Right lobe of liver (tissue), 6 donors: ENCODE measurements around the gene DTL. TPM values are rescaled to one million over a fixed set of nuclear protein-coding genes. Genes with fewer than 3 reads are reported as not detected.
"Not testable (repeated sequence)": the region's sequence is repeated elsewhere in the genome, so short reads cannot be mapped to it uniquely, and the experiment has no call there.

ENCODE experiments used
- ATAC-seq, 4 donors: fragments of 200-7000 bp; cut with Tn5 transposase; one replicate each; pipeline ENCODE4 v1.9.1; 2020; ENCODE audit warnings: mild to moderate bottlenecking in 4 of 4, moderate library complexity in 4 of 4
- DNase-seq, 3 donors: peaks; one replicate each; pipeline ENCODE4 v3.0.0-alpha.2; 2020
- H3K27ac ChIP-seq, 3 donors: fragments of 200-600 bp; one replicate each; pipeline ENCODE4 v1.8.0; 2022
- H3K27me3 ChIP-seq, 2 donors: fragments of 200-600 bp; one replicate each; pipeline ENCODE4 v1.8.0; 2022
- H3K36me3 ChIP-seq, 4 donors: fragments of 200-600 bp; sonication (generic) in 1 of 4; one replicate each; pipeline versions ENCODE4 v1.5.1 to v1.8.0; 2017 to 2022; ENCODE audit warnings: control low read depth in 1 of 4
- H3K4me1 ChIP-seq, 4 donors: fragments of 200-600 bp; sonication (generic) in 1 of 4; one replicate each; pipeline versions ENCODE4 v1.5.1 to v1.8.0; 2017 to 2022; ENCODE audit warnings: control low read depth in 1 of 4
- H3K4me3 ChIP-seq, 3 donors: fragments of 200-600 bp; one replicate each; pipeline ENCODE4 v1.8.0; 2022
- H3K9me3 ChIP-seq, 4 donors: fragments of 200-600 bp; sonication (generic) in 1 of 4; one replicate each; pipeline versions ENCODE4 v1.5.1 to v1.8.0; 2017 to 2022; ENCODE audit warnings: control low read depth in 1 of 4
- CTCF ChIP-seq, 4 donors: fragments of 200-600 bp in 3 of 4; fragments of 450-650 bp in 1 of 4; IDR thresholded peaks; one replicate each; pipeline versions ENCODE4 v1.5.1 to v1.8.0; 2016 to 2022; ENCODE audit warnings: antibody characterized with exemption in 4 of 4, mild to moderate bottlenecking in 2 of 4
- POLR2A ChIP-seq: fragments of 450-650 bp; IDR thresholded peaks from one replicate; pipeline ENCODE4 v1.6.1; 2017; ENCODE audit warnings: antibody characterized with exemption, mild to moderate bottlenecking
- WGBS: methylation state at CpG from one replicate; pipeline ENCODE4 v1.1.6; 2018; ENCODE audit warnings: low coverage, low lambda C conversion rate; ENCODE audit not compliant: insufficient coverage; ENCODE audit errors: missing lambda C conversion rate; 5-methylcytosine and 5-hydroxymethylcytosine counted together
- intact Hi-C, 2 donors: fragments of 100-400 bp; cut with DNase I; formaldehyde crosslinking; loops; one replicate each; pipeline versions ENCODE4 v1.11.2 to v1.14.1; 2022
- long read RNA-seq: library from polyadenylated mRNA; unstranded; transcript quantifications from one replicate; pipeline ENCODE4 v2.0.0, GENCODE V29; 2019
- total RNA-seq, 6 experiments: library from RNA; depleted of rRNA in 2 of 6; stranded (reverse); fragments of >200 nt in 2 of 6; fragmentation: NEBNext Ultra II Directional in 3 of 6; extraction: Animal tissue kit (Norgen Biotek cat#: 25700) in 3 of 6; gene quantifications; one replicate each; pipeline versions ENCODE4 v1.1.0 to v1.2.4, GENCODE V29; 2016 to 2023
- donor health status: DM: no; HTN: yes; CAD: no.
- donor health status: DM: no; HTN: no; CAD: no.
- donor health status: DM: no; HTN: no; CAD: no.
- donor health status: DM: no; HTN: yes; CAD: no.
- donor health status: DM: no; HTN: yes; CAD: no.

DTL gene, protein sequence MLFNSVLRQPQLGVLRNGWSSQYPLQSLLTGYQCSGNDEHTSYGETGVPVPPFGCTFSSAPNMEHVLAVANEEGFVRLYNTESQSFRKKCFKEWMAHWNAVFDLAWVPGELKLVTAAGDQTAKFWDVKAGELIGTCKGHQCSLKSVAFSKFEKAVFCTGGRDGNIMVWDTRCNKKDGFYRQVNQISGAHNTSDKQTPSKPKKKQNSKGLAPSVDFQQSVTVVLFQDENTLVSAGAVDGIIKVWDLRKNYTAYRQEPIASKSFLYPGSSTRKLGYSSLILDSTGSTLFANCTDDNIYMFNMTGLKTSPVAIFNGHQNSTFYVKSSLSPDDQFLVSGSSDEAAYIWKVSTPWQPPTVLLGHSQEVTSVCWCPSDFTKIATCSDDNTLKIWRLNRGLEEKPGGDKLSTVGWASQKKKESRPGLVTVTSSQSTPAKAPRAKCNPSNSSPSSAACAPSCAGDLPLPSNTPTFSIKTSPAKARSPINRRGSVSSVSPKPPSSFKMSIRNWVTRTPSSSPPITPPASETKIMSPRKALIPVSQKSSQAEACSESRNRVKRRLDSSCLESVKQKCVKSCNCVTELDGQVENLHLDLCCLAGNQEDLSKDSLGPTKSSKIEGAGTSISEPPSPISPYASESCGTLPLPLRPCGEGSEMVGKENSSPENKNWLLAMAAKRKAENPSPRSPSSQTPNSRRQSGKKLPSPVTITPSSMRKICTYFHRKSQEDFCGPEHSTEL
- total RNA-seq: 10 to 100 TPM in 1 of 6 experiments, 1 to 10 TPM in 2, under 1 TPM in 3; 0.07 to 12.2 (median 0.94) TPM
- long read RNA-seq, partial matches to known transcripts: 0 of 2 reads
- long read RNA-seq, other reads (novel, unspliced or antisense): 2 of 2 reads

GRCh38 chr1:212035123-212035834 is at the start of gene DTL, which contains the start of gene INTS7:
Gene DTL, plus strand, starts transcription at chr1:212035748. Its CDS starts 143 bp downstream, at chr1:212035891.
Gene INTS7, minus strand, starts transcription at chr1:212035557. Its CDS starts 120 bp downstream, at chr1:212035437.
- Histone ChIP-seq H3K27me3 (no peaks in the 10 kb centered on the region), H3K27ac (peak within 1 kb of the TSS; percentile 77 to 78 (median 78)), H3K36me3 (no peaks in the 10 kb centered on the region), H3K4me3 (peak within 1 kb of the TSS; percentile 54 to 60 (median 60)), H3K4me1 (peaks cover 0 to 23% (median 3%) of the 10 kb centered on the region in 4 donors), H3K9me3 (no peaks in the 10 kb centered on the region)
- intact Hi-C loops: loop anchor here in 1 of 2 donors (10.0 kb wide), 1 partner anchor 350 kb away; no protein-coding TSS in a partner anchor
- ATAC-seq (peak; percentile 87 to 97 (median 92)), DNase-seq (peak; percentile 99)
- under 1% methylated on average over 30 of the region's 53 CpGs for WGBS
- TF ChIP-seq POLR2A (peak; percentile 80), CTCF (IDR thresholded peaks at IDR 0.05) (peak; percentile 89 to 97 (median 96))

DNA sequence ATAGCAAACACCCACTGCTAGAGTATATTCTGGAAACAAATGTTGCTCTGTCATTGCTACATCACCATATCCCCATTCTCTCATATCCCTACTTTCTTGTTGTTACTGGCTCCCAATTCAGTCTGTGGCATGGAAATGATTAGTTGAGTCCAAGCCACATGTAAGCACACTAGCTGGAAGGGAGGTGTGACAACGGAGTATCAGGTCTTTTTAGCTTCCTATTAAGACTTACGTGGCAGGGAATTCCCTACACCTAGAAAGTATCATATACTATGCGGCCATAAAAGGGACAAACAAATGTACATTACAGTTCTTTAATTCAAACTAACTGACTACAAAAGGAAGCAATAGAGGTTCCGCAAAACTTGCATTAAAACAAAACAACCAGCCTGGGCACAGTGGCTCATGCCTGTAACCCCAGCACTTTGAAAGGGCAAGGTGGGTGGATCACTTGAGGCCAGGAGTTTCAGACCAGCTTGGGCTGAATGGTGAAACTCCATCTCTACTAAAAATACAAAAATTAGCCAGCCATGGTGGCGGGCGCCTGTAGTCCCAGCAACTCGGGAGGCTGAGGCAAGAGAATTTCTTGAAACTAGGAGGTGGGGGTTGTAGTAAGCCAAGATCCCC is 48.8 kb upstream of the DTL start:
- intact Hi-C loops: no loop called here
- Histone ChIP-seq H3K27me3 (no peaks in the 10 kb centered on the region), H3K9me3 (no peaks in the 10 kb centered on the region), H3K36me3 (no peaks in the 10 kb centered on the region), H3K4me1 (peaks cover 0 to 18% (median 5%) of the 10 kb centered on the region in 4 donors), H3K27ac (no peak overlapping the region), H3K4me3 (no peak overlapping the region)
- WGBS: 73% methylated on average over 7 of the region's 7 CpGs
- no peak for ATAC-seq
- no peak for TF ChIP-seq CTCF (IDR thresholded peaks at IDR 0.05)
- TF ChIP-seq POLR2A: no peak
- DNase-seq: no peak

- DNase-seq: no peak
- Histone ChIP-seq H3K27ac (no peak overlapping the region), H3K4me1 (peaks cover 0 to 19% (median 0%) of the 10 kb centered on the region in 4 donors), H3K9me3 (no peaks in the 10 kb centered on the region), H3K27me3 (no peaks in the 10 kb centered on the region), H3K4me3 (no peak overlapping the region), H3K36me3 (no peaks in the 10 kb centered on the region)
- no peak for TF ChIP-seq CTCF (IDR thresholded peaks at IDR 0.05)
- TF ChIP-seq POLR2A: no peak
- intact Hi-C loops: no loop called here
- ATAC-seq: no peak
Measured at GRCh38 chr1:211991695-211992094, 43.9 kb upstream of the DTL start.

GRCh38 chr1:211997426-211997825 is 38.1 kb upstream of the DTL start:
- H3K4me1 ChIP-seq, H3K27ac ChIP-seq, DNase-seq, ATAC-seq, intact Hi-C loops, H3K9me3 ChIP-seq, H3K36me3 ChIP-seq, H3K27me3 ChIP-seq, H3K4me3 ChIP-seq: not testable (repeated sequence)
- 95% methylated on average over 4 of the region's 4 CpGs for WGBS
